ENCODE results near the gene TMEM141.
A peak's percentile ranks its signal among the peaks of the same experiment; 100 is the strongest.
"Not testable (repeated sequence)": the region's sequence is repeated elsewhere in the genome, so short reads cannot be mapped to it uniquely, and the experiment has no call there.

Gene TMEM141

GRCh38 chr9:136793086-136793946, 2.2 kb downstream of the TMEM141 start:
- Histone ChIP-seq H3K9ac (ENCODE audit: low read depth, low read length) (no peak overlapping the region), H3K4me3 (ENCODE audit: low read length) (no peak overlapping the region), H3K36me3 (ENCODE audit: insufficient read depth, low read depth, low read length) (peaks cover 9% of the 10 kb centered on the region; the same call in 1 of the 2 replicates), H3K4me1 (ENCODE audit: insufficient read depth, low read length) (peaks cover 8% of the 10 kb centered on the region), H3K27ac (ENCODE audit: low read length) (no peak overlapping the region), H3K27me3 (ENCODE audit: insufficient read depth, low read length) (peaks cover under 1% of the 10 kb centered on the region; the same call in 1 of the 2 replicates), H3K9me3 (ENCODE audit: insufficient read depth, low read depth, low read length) (no peaks in the 10 kb centered on the region)

- Histone ChIP-seq H3K9me3 (ENCODE audit: insufficient read depth, low read depth, low read length) (no peaks in the 10 kb centered on the region), H3K4me3 (ENCODE audit: low read length) (no peak overlapping the region), H3K4me1 (ENCODE audit: insufficient read depth, low read length) (peaks cover 8% of the 10 kb centered on the region), H3K27me3 (ENCODE audit: insufficient read depth, low read length) (peaks cover 11% of the 10 kb centered on the region), H3K36me3 (ENCODE audit: insufficient read depth, low read depth, low read length) (peaks cover 9% of the 10 kb centered on the region; the same call in 1 of the 2 replicates), H3K9ac (ENCODE audit: low read depth, low read length) (no peak overlapping the region), H3K27ac (ENCODE audit: low read length) (no peak overlapping the region)
Observed at GRCh38 chr9:136794281-136794999, 3.3 kb downstream of the TMEM141 start.

- H3K27me3 ChIP-seq (ENCODE audit: insufficient read depth, low read length) = peaks cover 16% of the 10 kb centered on the region
- peaks cover 9% of the 10 kb centered on the region; the same call in 1 of the 2 replicates for H3K36me3 ChIP-seq (ENCODE audit: insufficient read depth, low read depth, low read length)
- no peak overlapping the region for H3K27ac ChIP-seq (ENCODE audit: low read length)
- H3K4me1 ChIP-seq (ENCODE audit: insufficient read depth, low read length) = peaks cover 8% of the 10 kb centered on the region
- no peaks in the 10 kb centered on the region for H3K9me3 ChIP-seq (ENCODE audit: insufficient read depth, low read depth, low read length)
- H3K9ac ChIP-seq (ENCODE audit: low read depth, low read length) = no peak overlapping the region
- H3K4me3 ChIP-seq (ENCODE audit: low read length) = no peak overlapping the region
Observed at GRCh38 chr9:136795000-136795348, 3.8 kb downstream of the TMEM141 start.

GRCh38 chr9:136796238-136796774, 5.2 kb downstream of the TMEM141 start, which contains the start of gene CCDC183:
Gene CCDC183 (plus strand): TSS chr9:136796338. CDS start chr9:136796398, 60 bp downstream.
- Histone ChIP-seq H3K9me3 (ENCODE audit: insufficient read depth, low read depth, low read length) (no peaks in the 10 kb centered on the region), H3K36me3 (ENCODE audit: insufficient read depth, low read depth, low read length) (peaks cover 9% of the 10 kb centered on the region; the same call in 1 of the 2 replicates), H3K4me1 (ENCODE audit: insufficient read depth, low read length) (peaks cover 4% of the 10 kb centered on the region; the same call in 1 of the 2 replicates), H3K27me3 (ENCODE audit: insufficient read depth, low read length) (peaks cover 16% of the 10 kb centered on the region), H3K27ac (ENCODE audit: low read length) (no peak within 1 kb of the TSS), H3K4me3 (ENCODE audit: low read length) (no peak within 1 kb of the TSS), H3K9ac (ENCODE audit: low read depth, low read length) (no peak within 1 kb of the TSS)

GRCh38 chr9:136796775-136797347, 5.7 kb downstream of the TMEM141 start:
- not testable (repeated sequence) for H3K9ac ChIP-seq (ENCODE audit: low read depth, low read length); H3K9me3 ChIP-seq (ENCODE audit: insufficient read depth, low read depth, low read length); H3K27ac ChIP-seq (ENCODE audit: low read length); H3K4me3 ChIP-seq (ENCODE audit: low read length); H3K36me3 ChIP-seq (ENCODE audit: insufficient read depth, low read depth, low read length); H3K4me1 ChIP-seq (ENCODE audit: insufficient read depth, low read length)
- H3K27me3 ChIP-seq (ENCODE audit: insufficient read depth, low read length) = peaks cover 17% of the 10 kb centered on the region

- no peaks in the 10 kb centered on the region for H3K9me3 ChIP-seq (ENCODE audit: insufficient read depth, low read depth, low read length)
- no peak overlapping the region for H3K9ac ChIP-seq (ENCODE audit: low read depth, low read length)
Observed at GRCh38 chr9:136798708-136799078, 7.5 kb downstream of the TMEM141 start.

GRCh38 chr9:136799079-136799853, 8.1 kb downstream of the TMEM141 start:
- peaks cover 4% of the 10 kb centered on the region; the same call in 1 of the 2 replicates for H3K4me1 ChIP-seq (ENCODE audit: insufficient read depth, low read length)
- no peak overlapping the region for H3K9ac ChIP-seq (ENCODE audit: low read depth, low read length)
- peaks cover 31% of the 10 kb centered on the region for H3K27me3 ChIP-seq (ENCODE audit: insufficient read depth, low read length)
- H3K4me3 ChIP-seq (ENCODE audit: low read length) = peak overlapping the region; percentile 70; the same call in 1 of the 2 replicates
- H3K27ac ChIP-seq (ENCODE audit: low read length) = no peak overlapping the region
- no peaks in the 10 kb centered on the region for H3K36me3 ChIP-seq (ENCODE audit: insufficient read depth, low read depth, low read length)
- no peaks in the 10 kb centered on the region for H3K9me3 ChIP-seq (ENCODE audit: insufficient read depth, low read depth, low read length)

More at GRCh38 chr9:136798708-136799078, 7.5 kb downstream of the TMEM141 start:
- H3K27me3 ChIP-seq (ENCODE audit: insufficient read depth, low read length) = peaks cover 26% of the 10 kb centered on the region
- H3K4me1 ChIP-seq (ENCODE audit: insufficient read depth, low read length) = peaks cover 4% of the 10 kb centered on the region; the same call in 1 of the 2 replicates
- no peak overlapping the region for H3K27ac ChIP-seq (ENCODE audit: low read length)
- no peak overlapping the region for H3K4me3 ChIP-seq (ENCODE audit: low read length)
- 0 out of 2 replicates have a peak, but pooled peaks cover under 1% of the 10 kb centered on the region for H3K36me3 ChIP-seq (ENCODE audit: insufficient read depth, low read depth, low read length)

GRCh38 chr9:136799854-136800657, 8.9 kb downstream of the TMEM141 start:
- Histone ChIP-seq H3K4me3 (ENCODE audit: low read length) (peak overlapping the region; percentile 85), H3K9ac (ENCODE audit: low read depth, low read length) (peak overlapping the region; percentile 54; the same call in 1 of the 2 replicates), H3K27me3 (ENCODE audit: insufficient read depth, low read length) (peaks cover 31% of the 10 kb centered on the region), H3K36me3 (ENCODE audit: insufficient read depth, low read depth, low read length) (no peaks in the 10 kb centered on the region), H3K9me3 (ENCODE audit: insufficient read depth, low read depth, low read length) (no peaks in the 10 kb centered on the region), H3K27ac (ENCODE audit: low read length) (no peak overlapping the region), H3K4me1 (ENCODE audit: insufficient read depth, low read length) (peaks cover 4% of the 10 kb centered on the region; the same call in 1 of the 2 replicates)

GRCh38 chr9:136802321-136802720, 11.2 kb downstream of the TMEM141 start:
- Histone ChIP-seq H3K36me3 (ENCODE audit: insufficient read depth, low read depth, low read length) (peaks cover 5% of the 10 kb centered on the region; the same call in 1 of the 2 replicates), H3K4me1 (ENCODE audit: insufficient read depth, low read length) (peaks cover 6% of the 10 kb centered on the region; the same call in 1 of the 2 replicates), H3K9ac (ENCODE audit: low read depth, low read length) (no peak overlapping the region), H3K27me3 (ENCODE audit: insufficient read depth, low read length) (peaks cover 36% of the 10 kb centered on the region), H3K4me3 (ENCODE audit: low read length) (no peak overlapping the region), H3K27ac (ENCODE audit: low read length) (no peak overlapping the region), H3K9me3 (ENCODE audit: insufficient read depth, low read depth, low read length) (no peaks in the 10 kb centered on the region)

- not testable (repeated sequence) for H3K9me3 ChIP-seq (ENCODE audit: insufficient read depth, low read depth, low read length); H3K4me3 ChIP-seq (ENCODE audit: low read length); H3K9ac ChIP-seq (ENCODE audit: low read depth, low read length); H3K27ac ChIP-seq (ENCODE audit: low read length); H3K36me3 ChIP-seq (ENCODE audit: insufficient read depth, low read depth, low read length); H3K4me1 ChIP-seq (ENCODE audit: insufficient read depth, low read length)
- peaks cover 36% of the 10 kb centered on the region for H3K27me3 ChIP-seq (ENCODE audit: insufficient read depth, low read length)
Observed at GRCh38 chr9:136803009-136803550, 11.9 kb downstream of the TMEM141 start.
